Measurements from ENCODE around the gene DHCR7.

DHCR7 gene

GRCh38 chr11:71408826-71409225, 39.4 kb downstream of the DHCR7 start:
- Histone ChIP-seq H3K36me3 (ENCODE audit: control insufficient read depth, insufficient read depth, low read length) (no peaks in the 10 kb centered on the region), H3K27me3 (ENCODE audit: control insufficient read depth, insufficient read depth, low read length) (peaks cover 3% of the 10 kb centered on the region), H3K9me3 (ENCODE audit: control insufficient read depth, low read length) (no peaks in the 10 kb centered on the region), H3K4me3 (ENCODE audit: low read length) (no peak overlapping the region), H3K4me1 (ENCODE audit: control insufficient read depth, insufficient read depth, low read length) (no peaks in the 10 kb centered on the region), H3K9ac (ENCODE audit: low read length) (no peak overlapping the region)

GRCh38 chr11:71407356-71407755, 40.8 kb downstream of the DHCR7 start:
- Histone ChIP-seq H3K36me3 (ENCODE audit: control insufficient read depth, insufficient read depth, low read length) (no peaks in the 10 kb centered on the region), H3K9ac (ENCODE audit: low read length) (no peak overlapping the region), H3K27me3 (ENCODE audit: control insufficient read depth, insufficient read depth, low read length) (peaks cover 3% of the 10 kb centered on the region), H3K4me3 (ENCODE audit: low read length) (no peak overlapping the region), H3K9me3 (ENCODE audit: control insufficient read depth, low read length) (no peaks in the 10 kb centered on the region), H3K4me1 (ENCODE audit: control insufficient read depth, insufficient read depth, low read length) (no peaks in the 10 kb centered on the region)

- Histone ChIP-seq H3K9me3 (ENCODE audit: control insufficient read depth, low read length) (no peaks in the 10 kb centered on the region), H3K9ac (ENCODE audit: low read length) (no peak overlapping the region), H3K4me3 (ENCODE audit: low read length) (no peak overlapping the region), H3K4me1 (ENCODE audit: control insufficient read depth, insufficient read depth, low read length) (no peaks in the 10 kb centered on the region), H3K36me3 (ENCODE audit: control insufficient read depth, insufficient read depth, low read length) (no peaks in the 10 kb centered on the region), H3K27me3 (ENCODE audit: control insufficient read depth, insufficient read depth, low read length) (peaks cover 3% of the 10 kb centered on the region)
Measured at GRCh38 chr11:71406681-71407080, 41.5 kb downstream of the DHCR7 start.

DNA sequence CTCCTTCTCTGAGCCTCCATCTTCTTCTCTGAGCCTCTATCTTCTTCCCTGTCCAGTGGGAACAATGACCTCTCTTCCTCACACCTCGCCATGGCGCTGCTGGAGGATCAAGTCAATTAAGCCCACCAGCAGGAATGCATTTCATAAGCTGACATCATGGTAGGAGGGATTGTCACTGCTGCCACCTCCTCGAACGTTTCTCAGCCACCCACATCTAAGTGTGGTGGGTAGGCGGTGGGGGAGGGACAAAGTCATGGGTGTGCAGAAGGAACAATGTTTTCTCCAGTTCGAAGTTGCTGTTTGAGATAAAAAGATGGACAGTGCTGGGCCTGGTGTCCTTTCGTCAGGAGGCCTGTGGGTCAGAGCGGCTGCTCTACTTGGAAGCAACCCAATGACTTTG, 44.0 kb downstream of the DHCR7 start:
- Histone ChIP-seq H3K4me3 (ENCODE audit: low read length) (no peak overlapping the region), H3K4me1 (ENCODE audit: control insufficient read depth, insufficient read depth, low read length) (no peaks in the 10 kb centered on the region), H3K9ac (ENCODE audit: low read length) (no peak overlapping the region), H3K36me3 (ENCODE audit: control insufficient read depth, insufficient read depth, low read length) (no peaks in the 10 kb centered on the region), H3K27me3 (ENCODE audit: control insufficient read depth, insufficient read depth, low read length) (peaks cover 5% of the 10 kb centered on the region), H3K9me3 (ENCODE audit: control insufficient read depth, low read length) (no peaks in the 10 kb centered on the region)

- Histone ChIP-seq H3K9me3 (ENCODE audit: control insufficient read depth, low read length) (no peaks in the 10 kb centered on the region), H3K36me3 (ENCODE audit: control insufficient read depth, insufficient read depth, low read length) (no peaks in the 10 kb centered on the region), H3K9ac (ENCODE audit: low read length) (no peak overlapping the region), H3K4me3 (ENCODE audit: low read length) (no peak overlapping the region), H3K27me3 (ENCODE audit: control insufficient read depth, insufficient read depth, low read length) (peaks cover 5% of the 10 kb centered on the region), H3K4me1 (ENCODE audit: control insufficient read depth, insufficient read depth, low read length) (no peaks in the 10 kb centered on the region)
Measured at GRCh38 chr11:71402878-71403277, 45.3 kb downstream of the DHCR7 start.

DNA sequence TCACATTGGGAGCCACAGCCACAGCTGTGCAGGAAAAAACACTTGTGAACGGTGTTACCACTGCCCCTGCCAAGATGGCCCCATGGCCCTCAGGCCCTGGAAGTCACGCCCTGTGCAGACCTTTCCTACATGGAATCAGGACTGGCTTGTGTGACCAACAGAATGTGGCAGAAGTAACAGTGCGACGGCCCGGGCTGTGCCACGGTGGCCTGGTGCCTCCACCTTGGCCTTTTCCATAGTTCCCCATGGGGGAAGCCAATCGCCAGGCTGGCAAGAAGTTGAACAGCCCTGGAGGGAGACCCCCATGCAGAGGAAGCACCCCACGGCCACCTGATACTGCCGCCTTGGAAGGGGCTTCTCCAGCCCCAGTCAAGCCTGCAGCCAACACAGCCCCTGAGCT, 48.0 kb downstream of the DHCR7 start:
- no peak overlapping the region for H3K9ac ChIP-seq (ENCODE audit: low read length)
- no peak overlapping the region for H3K4me3 ChIP-seq (ENCODE audit: low read length)
- H3K9me3 ChIP-seq (ENCODE audit: control insufficient read depth, low read length): no peaks in the 10 kb centered on the region
- no peaks in the 10 kb centered on the region for H3K36me3 ChIP-seq (ENCODE audit: control insufficient read depth, insufficient read depth, low read length)
- H3K27me3 ChIP-seq (ENCODE audit: control insufficient read depth, insufficient read depth, low read length): peaks cover 5% of the 10 kb centered on the region
- H3K4me1 ChIP-seq (ENCODE audit: control insufficient read depth, insufficient read depth, low read length): no peaks in the 10 kb centered on the region

DNA sequence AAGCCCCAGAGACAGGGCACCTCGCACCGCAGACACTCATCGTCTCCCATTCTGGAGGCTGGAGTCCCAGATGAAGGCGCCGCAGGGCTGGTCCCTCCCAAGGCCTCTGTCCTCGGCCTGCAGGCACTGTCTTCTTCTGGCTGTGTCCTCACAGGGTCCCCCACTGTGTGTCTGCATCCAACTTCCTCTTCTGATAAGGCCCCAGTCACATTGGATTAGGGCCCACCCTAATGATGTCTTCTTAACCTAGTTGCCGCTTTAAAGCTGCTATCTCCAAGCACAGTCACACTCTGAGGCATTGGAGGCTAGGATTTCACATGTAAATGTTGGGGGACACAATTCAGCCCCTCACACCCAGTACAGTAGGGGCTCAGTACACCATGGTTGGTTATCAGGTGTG, 48.9 kb downstream of the DHCR7 start:
- Histone ChIP-seq H3K27me3 (ENCODE audit: control insufficient read depth, insufficient read depth, low read length) (peaks cover 5% of the 10 kb centered on the region), H3K9me3 (ENCODE audit: control insufficient read depth, low read length) (no peaks in the 10 kb centered on the region)

DNA sequence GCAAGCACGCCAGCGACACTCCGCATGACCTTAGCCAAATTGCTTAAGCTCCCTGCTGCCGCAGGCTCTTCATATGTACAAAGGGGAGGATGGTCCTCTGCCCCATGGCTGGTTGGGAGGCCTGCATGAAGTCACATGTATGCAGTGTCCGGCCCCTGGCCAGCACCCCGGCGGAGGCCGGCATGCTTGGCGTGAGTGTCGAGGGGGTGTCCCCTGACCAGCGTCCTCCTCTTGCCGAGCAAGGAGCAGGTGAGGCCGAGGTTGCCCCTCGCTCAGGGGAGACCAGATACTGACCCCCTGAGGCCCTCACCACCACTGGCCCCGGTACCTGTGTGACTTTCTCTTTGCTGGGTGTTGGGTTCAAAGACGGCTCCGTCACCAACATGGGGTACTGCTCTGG, 50.2 kb downstream of the DHCR7 start:
- peaks cover 9% of the 10 kb centered on the region for H3K27me3 ChIP-seq (ENCODE audit: control insufficient read depth, insufficient read depth, low read length)
- no peaks in the 10 kb centered on the region for H3K36me3 ChIP-seq (ENCODE audit: control insufficient read depth, insufficient read depth, low read length)
- no peaks in the 10 kb centered on the region for H3K4me1 ChIP-seq (ENCODE audit: control insufficient read depth, insufficient read depth, low read length)
- H3K9me3 ChIP-seq (ENCODE audit: control insufficient read depth, low read length): no peaks in the 10 kb centered on the region
- H3K9ac ChIP-seq (ENCODE audit: low read length): no peak overlapping the region
- H3K4me3 ChIP-seq (ENCODE audit: low read length): no peak overlapping the region

More for the DNA sequence above, 48.9 kb downstream of the DHCR7 start:
- Histone ChIP-seq H3K9ac (ENCODE audit: low read length) (no peak overlapping the region), H3K36me3 (ENCODE audit: control insufficient read depth, insufficient read depth, low read length) (no peaks in the 10 kb centered on the region), H3K4me1 (ENCODE audit: control insufficient read depth, insufficient read depth, low read length) (no peaks in the 10 kb centered on the region), H3K4me3 (ENCODE audit: low read length) (no peak overlapping the region)

DNA sequence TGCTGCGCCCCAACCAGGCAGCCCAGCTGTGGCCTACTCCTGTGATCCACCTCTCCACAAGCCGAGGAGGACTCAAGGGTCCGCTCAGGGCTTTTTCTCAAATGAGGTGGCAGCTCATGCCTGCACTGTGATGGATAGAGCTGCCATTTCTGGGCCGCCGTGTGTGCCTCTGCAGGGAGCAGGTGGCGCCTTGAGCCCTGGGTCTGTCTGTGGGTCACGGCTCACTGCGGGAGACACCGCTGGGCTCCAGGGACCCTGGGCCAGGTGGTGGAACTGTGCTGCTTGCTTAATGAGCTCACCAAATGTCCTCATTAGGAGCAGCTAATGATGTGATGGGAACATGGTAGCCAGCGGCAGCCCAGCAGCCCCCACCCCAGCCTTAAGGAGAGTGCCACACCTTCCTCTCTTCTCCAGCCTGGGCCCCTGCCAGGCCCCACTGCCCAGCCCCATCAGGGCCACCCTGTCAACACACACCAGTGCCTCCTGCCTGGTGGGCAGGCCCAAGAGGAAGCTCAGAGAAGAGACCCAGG, 50.8 kb downstream of the DHCR7 start:
- no peak overlapping the region for H3K4me3 ChIP-seq (ENCODE audit: low read length)
- no peaks in the 10 kb centered on the region for H3K4me1 ChIP-seq (ENCODE audit: control insufficient read depth, insufficient read depth, low read length)
- no peak overlapping the region for H3K9ac ChIP-seq (ENCODE audit: low read length)
- H3K27me3 ChIP-seq (ENCODE audit: control insufficient read depth, insufficient read depth, low read length): peaks cover 14% of the 10 kb centered on the region
- no peaks in the 10 kb centered on the region for H3K36me3 ChIP-seq (ENCODE audit: control insufficient read depth, insufficient read depth, low read length)
- H3K9me3 ChIP-seq (ENCODE audit: control insufficient read depth, low read length): no peaks in the 10 kb centered on the region

DNA sequence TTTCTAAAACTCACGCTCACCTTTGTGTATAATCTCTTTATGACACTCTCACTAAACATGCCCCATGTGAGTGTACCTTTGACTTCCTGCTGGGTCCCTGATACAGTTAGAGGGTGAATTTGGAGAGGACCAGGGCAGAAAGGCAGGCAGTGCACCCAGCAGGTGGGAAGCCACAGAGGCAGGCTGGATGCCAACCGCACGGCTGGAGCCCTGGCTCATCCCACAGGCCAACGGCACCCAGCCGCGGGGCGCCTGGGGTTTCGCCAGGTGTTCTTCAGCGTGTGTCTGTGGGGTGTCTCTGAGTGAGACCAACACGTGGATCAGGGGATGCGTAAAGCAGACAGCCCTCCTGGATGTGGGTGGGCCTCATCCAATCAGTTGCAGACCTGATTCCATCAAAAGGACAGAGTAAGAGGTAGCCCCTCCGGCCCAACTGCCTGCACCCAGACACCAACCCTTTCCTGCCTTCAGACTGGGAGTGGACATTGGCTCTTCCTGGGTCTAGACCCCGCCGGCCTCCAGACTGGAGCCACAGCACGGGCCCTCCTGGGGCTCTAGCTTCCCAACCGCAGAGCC, 51.6 kb downstream of the DHCR7 start:
- no peaks in the 10 kb centered on the region for H3K9me3 ChIP-seq (ENCODE audit: control insufficient read depth, low read length)

DNA sequence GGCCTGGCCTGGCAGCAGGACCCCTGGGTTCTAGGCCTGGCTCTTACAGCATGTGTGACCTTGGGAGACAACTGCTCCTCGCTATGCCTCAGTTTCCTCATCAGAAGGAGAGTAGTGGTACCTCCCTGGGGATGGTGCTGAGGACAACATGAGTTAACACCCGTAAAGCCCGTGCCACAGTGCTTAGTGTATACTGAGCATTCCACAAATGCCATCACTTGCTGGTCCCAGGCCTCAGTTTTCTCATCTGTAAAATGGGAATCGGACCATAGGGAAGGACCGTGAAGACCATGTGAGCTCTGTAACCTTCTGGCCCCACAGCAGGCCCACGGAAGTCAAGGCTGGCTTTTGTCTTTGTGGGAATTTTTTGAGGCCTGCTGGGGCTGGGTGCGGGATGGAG, 52.4 kb downstream of the DHCR7 start:
- Histone ChIP-seq H3K9ac (ENCODE audit: low read length) (no peak overlapping the region), H3K4me1 (ENCODE audit: control insufficient read depth, insufficient read depth, low read length) (no peaks in the 10 kb centered on the region), H3K4me3 (ENCODE audit: low read length) (no peak overlapping the region), H3K27me3 (ENCODE audit: control insufficient read depth, insufficient read depth, low read length) (peaks cover 21% of the 10 kb centered on the region), H3K9me3 (ENCODE audit: control insufficient read depth, low read length) (no peaks in the 10 kb centered on the region), H3K36me3 (ENCODE audit: control insufficient read depth, insufficient read depth, low read length) (no peaks in the 10 kb centered on the region)

More for the DNA sequence above, 51.6 kb downstream of the DHCR7 start:
- Histone ChIP-seq H3K36me3 (ENCODE audit: control insufficient read depth, insufficient read depth, low read length) (no peaks in the 10 kb centered on the region), H3K9ac (ENCODE audit: low read length) (no peak overlapping the region), H3K27me3 (ENCODE audit: control insufficient read depth, insufficient read depth, low read length) (peaks cover 21% of the 10 kb centered on the region), H3K4me3 (ENCODE audit: low read length) (no peak overlapping the region), H3K4me1 (ENCODE audit: control insufficient read depth, insufficient read depth, low read length) (no peaks in the 10 kb centered on the region)

- Histone ChIP-seq H3K4me3 (ENCODE audit: low read length) (no peak overlapping the region), H3K4me1 (ENCODE audit: control insufficient read depth, insufficient read depth, low read length) (no peaks in the 10 kb centered on the region), H3K9ac (ENCODE audit: low read length) (no peak overlapping the region), H3K9me3 (ENCODE audit: control insufficient read depth, low read length) (no peaks in the 10 kb centered on the region), H3K36me3 (ENCODE audit: control insufficient read depth, insufficient read depth, low read length) (no peaks in the 10 kb centered on the region), H3K27me3 (ENCODE audit: control insufficient read depth, insufficient read depth, low read length) (peaks cover 21% of the 10 kb centered on the region)
Measured at GRCh38 chr11:71395263-71395560, 53.0 kb downstream of the DHCR7 start.

DNA sequence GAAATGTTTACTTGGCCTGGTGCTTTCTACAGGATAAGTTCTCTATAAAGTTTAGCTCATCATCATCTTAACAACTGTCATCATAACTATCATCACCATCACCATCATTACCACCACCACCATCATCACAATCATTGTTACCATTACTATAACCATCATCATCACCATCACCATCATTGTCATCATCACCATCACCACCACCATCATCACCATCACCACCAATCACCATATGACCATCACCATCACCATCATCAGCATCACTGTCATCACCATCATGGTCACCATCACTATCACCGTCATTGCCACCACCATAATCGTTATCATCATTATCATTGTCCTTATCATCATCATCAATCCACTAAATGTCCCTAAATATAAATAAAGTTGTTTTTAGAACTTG, 54.9 kb downstream of the DHCR7 start:
- H3K9ac ChIP-seq (ENCODE audit: low read length): no peak overlapping the region
- no peaks in the 10 kb centered on the region for H3K36me3 ChIP-seq (ENCODE audit: control insufficient read depth, insufficient read depth, low read length)
- no peaks in the 10 kb centered on the region for H3K9me3 ChIP-seq (ENCODE audit: control insufficient read depth, low read length)
- no peaks in the 10 kb centered on the region for H3K4me1 ChIP-seq (ENCODE audit: control insufficient read depth, insufficient read depth, low read length)
- no peak overlapping the region for H3K4me3 ChIP-seq (ENCODE audit: low read length)
- H3K27me3 ChIP-seq (ENCODE audit: control insufficient read depth, insufficient read depth, low read length): peaks cover 18% of the 10 kb centered on the region
